ENCODE data around the gene CDKN2A. TPM values are rescaled to one million over a fixed set of nuclear protein-coding genes. Genes with fewer than 3 reads are reported as not detected.

CDKN2A gene
- total RNA-seq, 2 experiments from 2014 or later, result 16.9 to 34.1 TPM

DNA sequence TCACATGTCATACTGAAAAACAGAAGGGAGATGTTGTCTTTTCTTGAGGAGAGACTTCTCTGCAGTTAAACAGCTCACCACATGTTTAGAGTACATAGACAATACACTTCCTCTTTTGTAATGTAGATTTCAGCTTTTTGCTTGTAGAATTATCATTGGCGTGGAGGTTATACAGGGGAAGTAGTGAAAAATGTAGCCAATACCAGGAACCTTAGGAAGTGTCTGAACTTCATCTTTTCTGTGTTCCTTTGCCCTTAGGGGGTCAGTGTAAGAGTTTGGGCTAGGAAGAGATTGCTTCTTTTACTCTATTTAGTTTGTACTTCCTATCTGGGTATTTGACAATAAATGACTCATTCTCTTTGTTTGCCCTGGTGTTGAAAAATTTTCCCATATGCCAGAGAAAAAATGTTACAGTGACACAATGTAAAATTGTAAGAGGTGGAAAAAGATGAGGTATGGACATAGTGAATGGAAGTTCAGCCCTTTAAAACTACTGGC is 36.0 kb upstream of the CDKN2A start:
- H3K27ac Mint-ChIP-seq, result no peak overlapping the region
- no peaks in the 10 kb centered on the region for H3K9me3 Mint-ChIP-seq (ENCODE audit: low read depth)
- H3K27me3 Mint-ChIP-seq, result peaks cover 14% of the 10 kb centered on the region
- ATAC-seq, result peak; percentile 33
- CTCF ChIA-PET, result interaction anchor here (0.8 to 3.3 kb wide), 5 partner anchors 9 to 89 kb away, joined by 3 to 16 read pairs (median 4); partner anchors contain the start of gene CDKN2B
- no peaks in the 10 kb centered on the region for H3K36me3 Mint-ChIP-seq
- DNase-seq, result no peak
- peaks cover 9% of the 10 kb centered on the region for H3K4me1 Mint-ChIP-seq
- H3K4me3 Mint-ChIP-seq, result no peak overlapping the region

DNA sequence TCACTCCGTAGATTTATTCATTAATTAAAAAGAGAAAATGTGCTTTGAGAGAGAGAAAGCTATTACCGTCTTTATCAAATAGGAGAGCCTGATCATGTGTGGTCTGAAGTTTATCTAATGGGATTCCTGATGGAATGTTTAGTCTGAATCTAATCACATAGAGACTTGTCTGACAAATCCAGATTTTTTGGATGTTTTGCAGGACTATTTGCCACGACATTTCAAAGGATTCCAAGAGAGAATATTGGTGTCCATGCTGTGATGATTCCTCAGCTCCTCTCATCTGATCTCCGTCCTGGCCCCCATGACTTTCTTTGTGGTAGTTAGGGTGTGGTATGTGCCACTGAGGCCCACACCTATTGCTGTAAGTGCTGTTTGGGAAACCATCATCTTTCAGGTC is 35.0 kb upstream of the CDKN2A start:
- H3K4me1 Mint-ChIP-seq, result peaks cover 6% of the 10 kb centered on the region
- no peaks in the 10 kb centered on the region for H3K36me3 Mint-ChIP-seq
- CTCF ChIA-PET, result interaction anchor here (0.6 to 3.3 kb wide), 5 partner anchors 10 to 90 kb away, joined by 3 to 16 read pairs (median 3); partner anchors contain the start of gene CDKN2B
- no peaks in the 10 kb centered on the region for H3K9me3 Mint-ChIP-seq (ENCODE audit: low read depth)
- ATAC-seq (no peak), DNase-seq (no peak)
- no peak overlapping the region for H3K4me3 Mint-ChIP-seq
- peaks cover 12% of the 10 kb centered on the region for H3K27me3 Mint-ChIP-seq
- no peak overlapping the region for H3K27ac Mint-ChIP-seq

DNA sequence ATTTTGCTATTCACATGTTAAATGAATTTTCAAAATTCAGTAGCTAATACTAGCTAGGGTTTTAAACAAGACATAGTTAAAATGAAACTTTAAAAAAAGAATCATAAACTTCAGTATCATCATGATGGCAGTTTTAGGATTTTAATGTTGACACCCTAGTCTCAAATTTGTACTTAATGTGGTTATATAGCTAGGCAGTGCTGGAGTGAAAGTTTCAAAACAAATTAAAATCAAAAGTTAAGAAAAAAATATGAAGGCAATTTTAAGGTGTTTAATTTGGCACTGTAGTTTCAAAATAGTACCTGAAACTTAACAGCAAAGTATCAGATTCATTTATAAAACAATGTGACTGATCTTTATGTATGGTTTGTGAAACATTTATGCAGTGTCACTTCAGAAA is 34.2 kb upstream of the CDKN2A start:
- peaks cover 16% of the 10 kb centered on the region for H3K27me3 Mint-ChIP-seq
- H3K4me3 Mint-ChIP-seq, result no peak overlapping the region
- H3K36me3 Mint-ChIP-seq, result no peaks in the 10 kb centered on the region
- H3K27ac Mint-ChIP-seq, result no peak overlapping the region
- H3K9me3 Mint-ChIP-seq (ENCODE audit: low read depth), result no peaks in the 10 kb centered on the region
- peaks cover 6% of the 10 kb centered on the region for H3K4me1 Mint-ChIP-seq
- CTCF ChIA-PET, result interaction anchor here (1.7 to 3.3 kb wide), 2 partner anchors 20 to 91 kb away, joined by 4 to 16 read pairs; partner anchors contain the start of gene CDKN2B
- ATAC-seq (no peak), DNase-seq (no peak)

DNA sequence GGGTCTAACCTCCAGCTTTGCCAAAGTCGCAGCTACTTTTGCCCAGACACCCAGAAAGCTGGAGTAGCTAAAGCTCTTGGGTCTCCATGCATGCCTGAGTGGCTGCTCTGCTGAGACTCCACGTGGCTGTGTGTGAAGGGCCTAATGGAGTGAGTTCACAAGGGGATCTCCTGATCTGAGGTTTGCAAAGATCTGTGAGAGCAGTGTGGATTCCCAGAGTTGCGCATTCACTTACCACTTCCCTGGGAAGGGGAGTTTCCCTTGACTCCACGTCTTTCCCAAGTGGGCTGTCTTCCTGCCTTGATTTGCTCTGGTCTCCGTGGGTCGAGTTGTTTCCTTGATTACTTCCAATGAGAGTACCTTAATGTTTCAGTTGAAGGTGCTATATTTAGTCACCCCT is 32.5 kb upstream of the CDKN2A start:
- Mint-ChIP-seq H3K27ac (no peak overlapping the region), H3K4me1 (peaks cover 8% of the 10 kb centered on the region), H3K4me3 (no peak overlapping the region), H3K36me3 (peaks cover 3% of the 10 kb centered on the region), H3K27me3 (peaks cover 26% of the 10 kb centered on the region), H3K9me3 (ENCODE audit: low read depth) (no peaks in the 10 kb centered on the region)
- CTCF ChIA-PET, result interaction anchor here (1.2 to 1.9 kb wide), 2 partner anchors 18 to 213 kb away, joined by 4 to 8 read pairs; partner anchors contain the start of gene CDKN2B
- ATAC-seq, result no peak
- no peak for DNase-seq

DNA sequence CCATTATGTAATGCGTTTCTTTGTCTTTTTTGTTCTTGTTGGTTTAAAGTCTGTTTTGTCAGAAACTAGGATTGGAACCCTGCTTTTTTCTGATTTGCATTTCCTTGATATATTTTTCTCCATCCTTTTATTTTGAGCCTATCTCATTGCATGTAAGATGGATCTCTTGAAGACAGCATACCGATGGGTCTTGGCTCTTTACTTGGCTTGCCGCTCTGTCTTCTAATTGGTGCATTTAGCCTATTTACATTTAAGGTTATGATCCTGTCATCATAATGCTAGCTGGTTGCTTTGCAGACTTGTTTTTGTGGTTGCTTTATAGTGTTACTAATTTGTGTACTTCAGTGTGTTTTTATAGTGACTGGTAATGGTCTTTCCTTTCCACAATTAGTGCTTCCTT is 28.2 kb upstream of the CDKN2A start:
- Mint-ChIP-seq H3K9me3 (ENCODE audit: low read depth) (peaks cover 4% of the 10 kb centered on the region), H3K27ac (no peak overlapping the region), H3K4me1 (peaks cover 4% of the 10 kb centered on the region), H3K27me3 (peaks cover 47% of the 10 kb centered on the region), H3K36me3 (peaks cover 7% of the 10 kb centered on the region), H3K4me3 (no peak overlapping the region)
- ATAC-seq (no peak), DNase-seq (no peak)
- CTCF ChIA-PET, result interaction anchor here (1.4 kb wide), 1 partner anchor 12 kb away, joined by 3 read pairs; no protein-coding TSS in a partner anchor

DNA sequence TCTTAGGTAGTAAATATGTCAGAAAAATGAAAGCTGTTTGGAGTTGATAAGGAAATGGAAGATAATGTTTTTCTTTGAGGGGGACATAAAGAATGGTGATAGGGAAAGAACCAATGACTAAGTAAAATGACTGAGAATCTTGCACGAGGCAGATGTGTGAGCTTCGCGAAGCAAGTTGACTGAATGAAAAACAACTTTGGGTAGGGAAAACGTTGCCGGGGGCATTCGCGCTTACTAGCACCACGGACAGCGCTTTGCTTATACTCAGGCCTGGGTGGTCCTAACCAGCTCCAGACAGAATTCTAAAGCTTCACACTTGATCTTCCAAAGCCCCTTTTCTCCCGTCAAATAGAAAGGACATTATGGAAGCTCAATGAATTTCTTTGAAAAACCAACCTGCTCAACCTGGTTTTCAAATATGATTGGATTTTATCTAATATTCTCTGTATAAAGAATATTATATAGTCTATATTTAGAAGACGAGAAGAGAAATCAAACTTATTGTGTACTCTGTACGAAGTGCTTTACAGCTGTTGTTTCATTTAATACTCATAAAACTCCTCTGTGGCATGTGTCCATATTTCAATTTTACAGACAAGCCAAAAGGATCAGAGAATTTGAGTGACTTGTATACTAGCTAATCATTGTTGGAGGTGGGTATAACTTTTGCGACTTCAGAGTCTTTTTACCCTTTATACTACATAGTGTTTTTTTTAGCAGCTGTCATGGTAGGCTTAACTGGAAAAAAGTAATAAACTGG is 16.9 kb upstream of the CDKN2A start:
- DNase-seq (peak; percentile 50), ATAC-seq (no peak)
- CTCF ChIA-PET, result interaction anchor here (1.0 to 5.9 kb wide), 5 partner anchors 9 to 198 kb away, joined by 3 to 71 read pairs (median 4); no protein-coding TSS in a partner anchor
- peaks cover 35% of the 10 kb centered on the region for H3K27me3 Mint-ChIP-seq
- H3K36me3 Mint-ChIP-seq, result peaks cover 2% of the 10 kb centered on the region
- no peak overlapping the region for H3K4me3 Mint-ChIP-seq
- no peaks in the 10 kb centered on the region for H3K9me3 Mint-ChIP-seq (ENCODE audit: low read depth)
- no peak overlapping the region for H3K27ac Mint-ChIP-seq
- peaks cover 16% of the 10 kb centered on the region for H3K4me1 Mint-ChIP-seq

DNA sequence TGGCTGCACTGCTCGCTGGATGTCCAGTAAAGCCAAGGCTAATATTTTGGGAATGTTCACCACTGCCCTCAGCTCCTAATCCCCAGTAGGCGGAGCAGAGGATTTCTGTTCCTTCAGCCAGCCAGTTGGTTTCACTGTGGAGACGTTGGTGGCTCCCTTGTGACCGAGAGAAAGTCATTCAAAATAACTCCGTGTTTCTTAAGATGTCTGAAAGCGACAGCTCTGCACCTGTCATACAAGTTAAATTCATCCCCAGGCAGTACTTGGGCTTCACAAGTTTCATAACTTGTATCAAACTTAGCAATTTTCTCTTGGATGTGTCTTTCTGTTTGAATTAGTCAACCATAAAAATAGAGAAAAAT is 15.3 kb upstream of the CDKN2A start:
- CTCF ChIA-PET, result interaction anchor here (0.8 to 5.9 kb wide), 35 partner anchors 9 to 235 kb away, joined by 3 to 72 read pairs (median 8); partner anchors contain the start of genes CDKN2A and CDKN2B-AS1
- no peak for DNase-seq
- Mint-ChIP-seq H3K36me3 (peaks cover 10% of the 10 kb centered on the region), H3K27ac (no peak overlapping the region), H3K9me3 (ENCODE audit: low read depth) (no peaks in the 10 kb centered on the region), H3K4me1 (peaks cover 30% of the 10 kb centered on the region), H3K4me3 (peak overlapping the region; percentile 81), H3K27me3 (peaks cover 50% of the 10 kb centered on the region)
- no peak for ATAC-seq

DNA sequence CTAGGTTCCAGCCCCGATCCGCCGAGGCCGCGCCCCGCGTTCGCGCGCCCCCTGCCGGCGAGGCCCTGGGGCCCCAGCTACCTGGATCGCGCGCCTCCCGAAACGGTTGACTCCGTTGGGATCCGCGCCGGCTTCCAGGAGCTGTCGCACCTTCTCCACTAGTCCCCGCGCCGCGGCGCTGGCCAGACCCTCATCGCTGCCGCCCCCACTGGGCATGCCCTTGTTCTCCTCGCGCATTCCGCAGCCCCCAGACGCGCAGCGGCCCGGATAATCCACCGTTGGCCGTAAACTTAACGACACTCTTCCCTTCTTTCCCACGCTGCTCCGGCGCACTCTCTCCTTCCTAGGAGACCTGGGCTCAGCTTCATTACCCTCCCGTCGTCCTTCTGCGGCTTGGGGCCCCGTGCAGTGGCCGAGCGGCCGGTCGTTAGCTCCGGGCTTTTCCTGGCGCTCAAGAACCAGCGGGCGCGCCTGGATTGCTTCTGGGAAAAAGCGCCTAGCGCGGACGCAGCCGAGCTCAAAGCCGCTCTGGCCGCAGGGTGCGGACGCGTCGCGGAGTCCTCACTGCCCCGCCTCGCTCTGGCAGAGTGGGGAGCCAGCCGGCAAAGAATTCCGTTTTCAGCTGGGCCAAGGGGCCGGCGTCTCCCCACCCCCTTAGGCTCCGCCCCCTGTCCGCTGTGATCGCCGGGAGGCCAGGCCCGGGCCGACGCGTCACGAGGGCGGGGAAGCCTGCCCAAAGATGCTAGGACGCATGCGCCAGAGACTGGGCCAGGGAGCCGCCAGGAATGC is 14.7 kb upstream of the CDKN2A start, which contains the start of gene CDKN2B:
Gene CDKN2B, minus strand, starts transcription at position 589 of the 789 bp plus-strand sequence. Its CDS starts 352 bp downstream, at position 237.
- ATAC-seq (peak; percentile 86), DNase-seq (peak; percentile 84)
- H3K27me3 Mint-ChIP-seq, result peaks cover 55% of the 10 kb centered on the region
- H3K9me3 Mint-ChIP-seq (ENCODE audit: low read depth), result no peaks in the 10 kb centered on the region
- CTCF ChIA-PET, result interaction anchor here (0.7 to 5.9 kb wide), 52 partner anchors 10 to 301 kb away, joined by 3 to 72 read pairs (median 6); partner anchors contain the start of genes CDKN2A and CDKN2B-AS1
- peaks cover 10% of the 10 kb centered on the region for H3K36me3 Mint-ChIP-seq
- peak within 1 kb of the TSS; percentile 81 for H3K4me3 Mint-ChIP-seq
- no peak within 1 kb of the TSS for H3K27ac Mint-ChIP-seq
- peaks cover 30% of the 10 kb centered on the region for H3K4me1 Mint-ChIP-seq

DNA sequence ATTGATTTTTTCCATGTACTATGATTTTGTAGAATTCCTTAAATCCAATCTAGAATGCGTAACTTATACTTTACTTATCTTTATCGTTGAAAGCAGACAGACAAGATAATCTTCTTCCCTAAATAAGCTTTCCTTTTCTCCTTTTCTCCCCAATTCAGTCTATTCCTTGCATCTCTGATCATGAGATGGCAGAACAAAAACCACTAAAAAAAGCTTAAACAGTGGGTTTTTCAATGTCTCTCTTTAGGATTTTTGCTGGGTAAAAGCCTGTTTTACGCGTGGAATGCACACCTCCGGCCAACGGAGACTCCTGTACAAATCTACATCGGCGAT is 14.2 kb upstream of the CDKN2A start:
- CTCF ChIA-PET, result interaction anchor here (0.7 to 5.9 kb wide), 50 partner anchors 10 to 301 kb away, joined by 3 to 72 read pairs (median 6); partner anchors contain the start of genes CDKN2A and CDKN2B-AS1
- Mint-ChIP-seq H3K27me3 (peaks cover 57% of the 10 kb centered on the region), H3K9me3 (ENCODE audit: low read depth) (no peaks in the 10 kb centered on the region), H3K27ac (no peak overlapping the region), H3K36me3 (peaks cover 10% of the 10 kb centered on the region), H3K4me1 (peaks cover 30% of the 10 kb centered on the region), H3K4me3 (peak overlapping the region; percentile 81)
- no peak for DNase-seq
- no peak for ATAC-seq

DNA sequence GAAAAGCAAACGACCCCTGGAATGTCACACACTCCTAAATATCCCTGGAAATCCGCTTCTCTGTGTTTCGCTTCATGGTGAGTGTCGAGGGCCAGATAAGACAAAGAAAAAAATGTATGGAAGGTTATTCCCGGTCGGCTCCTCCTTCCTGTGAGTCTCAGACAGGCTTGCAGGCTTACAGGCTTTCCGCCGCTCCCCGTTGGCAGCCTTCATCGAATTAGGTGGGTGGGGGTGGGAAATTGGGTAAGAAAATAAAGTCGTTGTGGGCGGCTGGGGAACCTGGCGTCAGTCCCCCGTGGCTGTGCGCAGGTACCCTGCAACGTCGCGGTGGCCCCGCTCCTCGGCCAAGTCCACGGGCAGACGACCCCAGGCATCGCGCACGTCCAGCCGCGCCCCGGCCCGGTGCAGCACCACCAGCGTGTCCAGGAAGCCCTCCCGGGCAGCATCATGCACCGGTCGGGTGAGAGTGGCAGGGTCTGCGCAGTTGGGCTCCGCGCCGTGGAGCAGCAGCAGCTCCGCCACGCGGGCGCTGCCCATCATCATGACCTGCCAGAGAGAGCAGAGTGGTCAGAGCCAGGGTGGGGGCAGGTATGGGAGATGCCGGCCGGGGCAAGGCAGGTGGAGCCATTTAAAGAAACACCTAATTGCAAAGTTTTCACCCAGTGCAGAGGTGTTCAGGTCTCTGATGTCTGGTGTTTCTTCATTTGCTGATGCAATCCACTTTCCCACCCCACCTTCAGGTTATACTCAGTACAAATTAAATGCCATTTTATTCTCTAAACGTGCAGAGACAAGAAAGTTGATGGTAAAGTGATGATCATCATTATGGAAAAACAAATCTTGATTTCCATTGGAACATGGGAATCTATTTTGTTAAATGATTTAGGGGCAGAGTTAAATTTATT is 11.8 kb upstream of the CDKN2A start:
- no peaks in the 10 kb centered on the region for H3K9me3 Mint-ChIP-seq (ENCODE audit: low read depth)
- DNase-seq (no peak), ATAC-seq (no peak)
- no peak overlapping the region for H3K27ac Mint-ChIP-seq
- H3K4me1 Mint-ChIP-seq, result peaks cover 30% of the 10 kb centered on the region
- CTCF ChIA-PET, result interaction anchor here (3.3 to 5.9 kb wide), 4 partner anchors 11 to 193 kb away, joined by 37 to 72 read pairs (median 66); partner anchors contain the start of genes CDKN2A and CDKN2B-AS1
- H3K36me3 Mint-ChIP-seq, result peaks cover 10% of the 10 kb centered on the region
- H3K4me3 Mint-ChIP-seq, result no peak overlapping the region
- peaks cover 71% of the 10 kb centered on the region for H3K27me3 Mint-ChIP-seq

DNA sequence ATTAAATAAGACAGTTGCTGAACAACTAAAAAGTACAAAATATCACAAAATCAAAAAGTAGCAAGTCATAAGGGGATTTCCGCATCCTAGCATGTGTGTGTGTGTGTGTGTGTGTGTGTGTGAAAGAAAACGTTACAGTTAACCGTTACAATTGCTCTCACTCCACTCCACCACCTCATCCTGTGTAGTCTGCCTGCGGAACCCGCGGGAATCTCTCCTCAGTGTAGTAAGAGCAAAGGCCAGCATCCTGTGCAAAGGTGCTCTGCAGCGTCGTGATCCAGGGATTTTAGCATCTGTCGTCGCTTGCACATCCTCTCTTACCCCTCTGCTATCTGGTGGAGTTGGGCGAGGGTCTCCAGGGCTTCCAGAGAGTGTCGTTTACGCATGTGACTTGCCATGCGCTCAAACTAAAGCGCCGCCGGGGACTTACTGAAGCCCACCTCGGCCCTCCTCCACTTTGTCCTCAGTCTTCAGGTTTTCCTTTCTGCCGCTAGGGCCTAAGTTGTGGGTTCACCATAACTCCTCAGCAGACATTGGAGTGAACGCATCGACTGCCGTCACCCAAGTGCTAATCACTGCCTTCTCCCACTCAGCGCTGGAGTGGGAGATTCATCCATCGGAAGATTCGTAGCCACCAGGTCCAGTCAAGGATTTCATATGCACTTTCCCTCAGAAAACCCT is 11.0 kb upstream of the CDKN2A start:
- Mint-ChIP-seq H3K27ac (no peak overlapping the region), H3K4me3 (no peak overlapping the region)
- no peak for ATAC-seq

DNA sequence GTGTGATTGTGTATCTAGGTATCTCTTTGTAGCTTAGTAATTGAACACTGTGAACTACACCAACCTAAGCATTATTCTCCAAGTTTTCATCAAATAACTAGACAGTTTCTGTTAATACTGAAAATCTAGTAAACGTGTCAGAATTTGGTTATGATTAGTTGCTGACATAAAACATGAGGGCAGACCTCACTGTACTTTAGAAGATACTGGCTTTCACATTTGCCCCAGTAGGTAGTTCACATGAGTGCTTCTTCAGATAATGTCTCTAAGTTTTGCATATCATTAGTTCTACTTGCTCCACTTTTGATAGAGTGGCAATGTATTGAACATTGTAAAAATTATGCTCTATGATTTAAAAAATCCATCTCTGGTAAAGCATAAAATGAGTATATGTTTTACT is 7.8 kb upstream of the CDKN2A start:
- Mint-ChIP-seq H3K36me3 (peaks cover 10% of the 10 kb centered on the region), H3K27me3 (peaks cover 71% of the 10 kb centered on the region), H3K9me3 (ENCODE audit: low read depth) (no peaks in the 10 kb centered on the region), H3K27ac (no peak overlapping the region), H3K4me1 (peaks cover 17% of the 10 kb centered on the region), H3K4me3 (no peak overlapping the region)
- no peak for ATAC-seq
- DNase-seq, result no peak
- CTCF ChIA-PET, result interaction anchor here (0.8 to 0.9 kb wide), 2 partner anchors 9 to 189 kb away, joined by 3 read pairs; no protein-coding TSS in a partner anchor

More for the DNA sequence above, 11.0 kb upstream of the CDKN2A start:
- H3K4me1 Mint-ChIP-seq, result peaks cover 27% of the 10 kb centered on the region
- H3K27me3 Mint-ChIP-seq, result peaks cover 69% of the 10 kb centered on the region
- H3K36me3 Mint-ChIP-seq, result peaks cover 10% of the 10 kb centered on the region
- DNase-seq, result no peak
- CTCF ChIA-PET, result interaction anchor here (0.9 kb wide), 1 partner anchor 37 kb away, joined by 3 read pairs; no protein-coding TSS in a partner anchor
- H3K9me3 Mint-ChIP-seq (ENCODE audit: low read depth), result no peaks in the 10 kb centered on the region
